SK-N-MC (cell line): ENCODE measurements around the gene VSTM4.

ENCODE experiments used
- DNase-seq: peaks from one replicate; pipeline ENCODE4 v3.0.0-alpha.2; 2011; ENCODE audit warnings: low read depth, low spot score
- H3K27ac ChIP-seq: fragments of 200-600 bp; sonication (generic); 2 replicates; pipeline ENCODE4 v1.5.1; 2016; ENCODE audit warnings: mixed run types
- H3K36me3 ChIP-seq: fragments of 200-600 bp; sonication (generic); 2 replicates; pipeline ENCODE4 v1.6.1; 2017; ENCODE audit warnings: antibody characterized with exemption, low read length, mixed read lengths; ENCODE audit not compliant: insufficient read depth
- H3K4me3 ChIP-seq: fragments of 200-600 bp; sonication (generic); 2 replicates; pipeline ENCODE4 v1.5.1; 2016
- H3K9ac ChIP-seq: fragments of 200-600 bp; sonication (generic); 2 replicates; pipeline ENCODE4 v1.8.0; 2017; ENCODE audit warnings: mixed run types, mixed read lengths; ENCODE audit not compliant: insufficient read length
- H3K9me3 ChIP-seq: fragments of 200-600 bp; sonication (generic); 2 replicates; pipeline ENCODE4 v1.6.1; 2017; ENCODE audit warnings: low read depth, mild to moderate bottlenecking, antibody characterized with exemption, low read length, moderate library complexity, mixed read lengths
- EZH2 ChIP-seq: fragments of 200-600 bp; sonication (generic); IDR thresholded peaks from one replicate; pipeline ENCODE4 v1.6.1; 2017; ENCODE audit warnings: antibody characterized with exemption
- FOXP2 ChIP-seq: optimal IDR thresholded peaks from 2 replicates; pipeline ENCODE3; 2011; ENCODE audit warnings: mild to moderate bottlenecking, moderate library complexity; ENCODE audit not compliant: insufficient read depth; ENCODE audit errors: extremely low read length, control extremely low read depth
- POLR2AphosphoS5 ChIP-seq: IDR thresholded peaks from 2 replicates; pipeline ENCODE4 v1.6.1; 2012; ENCODE audit warnings: mild to moderate bottlenecking, low read depth, low read length, borderline replicate concordance

VSTM4 gene

DNA sequence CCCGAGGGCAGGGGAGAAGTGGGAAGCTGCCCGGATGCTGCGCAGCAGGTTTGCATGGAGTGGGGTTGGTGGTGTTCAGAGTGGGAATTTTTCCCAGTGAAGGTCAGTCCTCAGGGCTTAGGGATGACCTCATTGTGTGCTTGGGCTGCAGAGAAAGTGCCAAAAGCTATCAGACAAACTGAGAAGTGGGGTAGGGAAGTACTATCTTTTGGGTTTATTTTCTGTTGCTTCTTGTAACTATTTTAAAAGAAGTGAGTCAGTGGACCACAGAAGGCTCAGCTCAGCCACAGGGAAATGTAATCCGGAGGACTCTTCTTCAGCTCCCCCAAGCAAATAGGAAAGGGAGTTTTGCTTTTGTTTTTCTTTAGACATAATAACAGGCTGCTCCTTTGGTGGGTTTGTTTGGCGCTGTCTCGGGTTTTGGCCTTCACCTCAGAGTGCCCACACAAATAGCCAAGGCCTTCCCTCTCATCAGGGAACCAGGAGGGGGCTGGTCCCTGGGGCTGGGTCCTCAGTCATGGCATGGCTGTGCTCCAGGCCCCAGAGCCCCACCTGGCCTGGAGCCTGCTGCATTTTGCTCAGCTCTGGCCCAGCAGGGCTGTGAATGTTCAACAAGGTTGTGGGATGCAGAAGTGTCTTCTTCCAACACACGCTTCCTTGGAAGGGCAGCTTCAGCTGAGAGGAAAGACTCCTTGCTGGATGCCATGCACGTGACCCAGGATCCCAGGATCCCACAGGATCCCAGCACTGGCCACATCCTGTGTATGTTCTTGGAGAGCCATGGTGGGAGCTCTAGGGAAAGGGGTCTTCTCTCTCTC lies 23.9 kb upstream of the VSTM4 start:
- TF ChIP-seq EZH2: no peak
- no peak for TF ChIP-seq FOXP2
- no peak for TF ChIP-seq POLR2AphosphoS5
- Histone ChIP-seq H3K9ac (no peak overlapping the region), H3K9me3 (no peaks in the 10 kb centered on the region), H3K27ac (no peak overlapping the region), H3K36me3 (no peaks in the 10 kb centered on the region), H3K4me3 (no peak overlapping the region)
- DNase-seq: no peak

DNA sequence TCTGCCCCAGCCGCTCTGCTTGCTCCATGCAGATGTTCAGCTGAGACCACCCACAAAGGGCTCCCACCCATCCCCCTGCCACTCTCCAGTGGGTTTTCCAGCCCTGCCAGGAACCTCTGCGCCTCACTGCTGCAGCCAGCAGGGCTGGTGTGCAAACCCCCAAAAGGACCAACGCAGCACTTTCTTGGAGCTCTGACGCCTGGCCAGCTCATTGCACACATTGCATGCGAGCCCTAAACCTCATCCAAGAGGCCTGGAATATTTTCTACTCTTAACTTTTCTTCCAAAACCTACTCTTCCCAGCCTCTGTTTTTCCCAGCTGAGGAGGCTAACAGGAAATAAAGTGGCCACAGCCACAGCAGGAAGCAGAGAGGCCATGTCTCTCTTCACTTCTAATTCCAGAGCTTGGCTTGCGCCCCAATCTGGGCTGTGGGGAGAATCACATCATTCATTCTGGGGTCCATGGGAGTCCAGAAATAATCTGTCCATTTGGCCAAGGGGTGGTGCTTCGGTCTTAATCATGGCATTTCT lies 23.1 kb upstream of the VSTM4 start:
- no peaks in the 10 kb centered on the region for H3K9me3 ChIP-seq
- no peak overlapping the region for H3K9ac ChIP-seq
- no peak for DNase-seq
- no peak overlapping the region for H3K4me3 ChIP-seq
- H3K36me3 ChIP-seq: no peaks in the 10 kb centered on the region
- no peak for TF ChIP-seq FOXP2
- H3K27ac ChIP-seq: no peak overlapping the region

DNA sequence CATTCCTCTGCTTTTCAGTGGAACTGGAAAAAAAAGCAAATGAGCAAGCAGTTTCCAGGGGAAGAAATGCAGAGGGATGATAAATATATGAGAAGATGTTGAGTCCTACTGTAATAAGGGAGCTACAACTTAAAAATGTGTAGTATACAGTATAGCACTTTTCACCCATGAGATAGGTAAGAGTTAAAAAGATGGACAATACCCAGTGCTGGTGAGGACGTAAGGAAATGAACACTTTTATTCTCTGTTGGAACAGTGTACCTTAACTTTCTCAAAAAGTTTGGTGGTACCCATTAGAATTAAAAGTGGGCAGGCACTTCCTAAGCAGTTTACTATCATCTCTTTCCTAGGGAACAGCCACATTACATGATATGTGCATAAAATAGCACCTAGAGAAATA lies 21.2 kb upstream of the VSTM4 start:
- Histone ChIP-seq H3K36me3 (no peaks in the 10 kb centered on the region), H3K27ac (no peak overlapping the region)
- no peak for DNase-seq

DNA sequence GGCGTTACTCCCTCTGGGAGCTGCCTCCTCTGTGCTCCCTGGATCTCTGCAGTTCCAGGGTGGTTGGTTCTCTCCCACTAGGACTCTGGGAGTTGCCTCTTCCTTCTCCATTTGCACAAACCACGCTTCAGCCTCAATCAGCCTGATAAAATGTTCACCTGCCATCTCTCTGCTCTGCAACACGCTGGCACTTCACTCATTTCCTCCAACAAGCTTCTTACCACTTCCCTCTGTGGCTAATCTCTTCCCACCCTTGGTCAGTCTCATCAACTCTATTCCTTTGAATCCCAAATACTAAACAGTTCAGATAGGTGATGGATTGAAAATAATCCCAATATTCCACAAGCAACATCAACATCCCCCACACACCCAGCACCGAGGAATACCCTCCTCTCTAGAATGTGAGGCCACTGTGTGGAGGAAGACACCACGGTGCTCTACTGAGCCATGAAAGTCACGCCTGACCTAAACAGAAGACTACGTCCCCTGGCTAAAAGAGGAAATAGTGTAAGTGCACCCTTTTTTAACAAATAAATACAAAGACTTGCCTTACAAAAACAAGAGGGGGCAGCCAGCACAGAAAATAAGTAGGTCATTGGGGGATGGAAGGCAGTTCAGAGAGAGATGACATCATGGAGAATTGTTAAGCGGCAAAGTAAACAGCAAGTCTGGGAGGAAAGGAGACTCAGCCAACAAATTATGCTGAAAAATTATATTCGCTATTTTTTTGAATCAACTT lies 20.4 kb upstream of the VSTM4 start:
- no peak for DNase-seq
- Histone ChIP-seq H3K9me3 (no peaks in the 10 kb centered on the region), H3K36me3 (no peaks in the 10 kb centered on the region), H3K27ac (no peak overlapping the region), H3K4me3 (no peak overlapping the region), H3K9ac (no peak overlapping the region)
- no peak for TF ChIP-seq EZH2
- TF ChIP-seq POLR2AphosphoS5: no peak
- TF ChIP-seq FOXP2: no peak

More for the DNA sequence above, 21.2 kb upstream of the VSTM4 start:
- no peak overlapping the region for H3K4me3 ChIP-seq
- H3K9me3 ChIP-seq: no peaks in the 10 kb centered on the region
- H3K9ac ChIP-seq: no peak overlapping the region
- no peak for TF ChIP-seq EZH2
- no peak for TF ChIP-seq POLR2AphosphoS5
- TF ChIP-seq FOXP2: no peak

DNA sequence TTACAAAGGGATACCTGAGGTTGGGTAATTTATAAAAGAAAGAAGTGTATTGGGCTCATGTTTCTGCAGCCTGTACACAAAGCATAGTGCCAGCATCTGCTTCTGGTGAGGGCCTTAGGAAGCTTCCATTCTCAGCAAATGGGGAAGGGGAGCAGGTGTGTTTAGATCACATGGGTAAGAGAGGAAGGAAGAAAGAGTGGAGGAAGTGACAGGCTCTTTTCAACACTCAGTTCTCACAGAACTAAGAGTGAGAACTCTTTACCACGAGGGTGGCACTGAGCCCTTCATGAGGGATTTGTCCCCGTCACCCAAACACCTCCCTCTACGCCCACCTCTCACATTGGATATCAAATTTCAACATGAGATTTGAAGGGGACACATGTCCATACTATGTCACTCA lies 19.0 kb upstream of the VSTM4 start:
- H3K9ac ChIP-seq: no peak overlapping the region
- no peak overlapping the region for H3K27ac ChIP-seq
- no peaks in the 10 kb centered on the region for H3K9me3 ChIP-seq
- DNase-seq: no peak
- no peaks in the 10 kb centered on the region for H3K36me3 ChIP-seq
- TF ChIP-seq FOXP2 (no peak), POLR2AphosphoS5 (no peak), EZH2 (no peak)
- H3K4me3 ChIP-seq: no peak overlapping the region

DNA sequence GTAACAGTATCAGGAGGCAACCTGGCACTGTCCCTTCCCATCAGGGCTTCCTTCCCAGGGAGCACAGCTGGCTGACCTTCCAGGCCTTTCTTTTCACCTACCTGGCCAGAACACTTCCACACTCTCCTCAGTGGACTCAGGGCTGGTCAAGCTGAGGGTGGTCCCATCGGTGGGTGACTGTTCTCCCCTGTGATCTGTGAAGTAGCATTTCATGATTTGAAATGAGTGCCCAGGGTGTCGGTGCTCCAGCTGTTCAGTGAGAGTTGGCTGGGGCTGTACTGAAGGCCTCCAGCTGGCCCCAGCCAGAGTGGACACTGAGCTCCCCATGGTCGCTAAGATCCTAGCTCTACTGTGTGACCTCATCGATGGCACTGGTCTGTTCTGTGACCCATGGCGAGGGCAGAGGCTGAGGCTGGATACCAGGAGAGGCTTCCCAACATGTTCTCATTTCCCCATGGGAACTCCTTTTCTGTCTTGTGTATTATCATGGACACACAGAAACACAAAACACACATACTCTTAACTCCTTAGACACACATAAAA lies 18.5 kb upstream of the VSTM4 start, which contains the start of gene FAM170B:
Gene FAM170B, minus strand, starts transcription at position 316 of the 543 bp plus-strand sequence. Its CDS starts 103 bp downstream, at position 213.
- Histone ChIP-seq H3K27ac (no peak within 1 kb of the TSS), H3K9ac (no peak within 1 kb of the TSS), H3K9me3 (no peaks in the 10 kb centered on the region), H3K4me3 (no peak within 1 kb of the TSS), H3K36me3 (no peaks in the 10 kb centered on the region)
- no peak for DNase-seq
- TF ChIP-seq EZH2 (no peak), POLR2AphosphoS5 (no peak), FOXP2 (no peak)

DNA sequence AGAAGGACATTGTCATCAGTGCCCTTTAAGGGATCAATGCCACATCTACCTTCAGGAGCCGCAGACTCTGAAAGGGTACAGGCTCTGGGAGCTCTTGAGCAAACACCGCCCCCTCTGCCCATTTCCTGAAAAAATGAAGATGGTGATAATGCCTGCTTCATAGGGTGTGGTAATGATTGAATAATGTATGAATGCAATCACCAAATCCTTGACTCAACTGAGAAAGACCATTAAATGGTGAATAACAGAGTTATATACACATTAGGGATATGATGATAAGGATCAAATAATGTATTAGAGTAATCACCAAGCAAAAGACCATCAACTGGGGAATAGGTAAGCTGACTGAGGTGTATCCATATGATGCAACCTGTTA lies 17.0 kb upstream of the VSTM4 start:
- no peak for DNase-seq
- no peak for TF ChIP-seq POLR2AphosphoS5
- no peak for TF ChIP-seq EZH2
- no peak for TF ChIP-seq FOXP2
- H3K4me3 ChIP-seq: no peak overlapping the region

DNA sequence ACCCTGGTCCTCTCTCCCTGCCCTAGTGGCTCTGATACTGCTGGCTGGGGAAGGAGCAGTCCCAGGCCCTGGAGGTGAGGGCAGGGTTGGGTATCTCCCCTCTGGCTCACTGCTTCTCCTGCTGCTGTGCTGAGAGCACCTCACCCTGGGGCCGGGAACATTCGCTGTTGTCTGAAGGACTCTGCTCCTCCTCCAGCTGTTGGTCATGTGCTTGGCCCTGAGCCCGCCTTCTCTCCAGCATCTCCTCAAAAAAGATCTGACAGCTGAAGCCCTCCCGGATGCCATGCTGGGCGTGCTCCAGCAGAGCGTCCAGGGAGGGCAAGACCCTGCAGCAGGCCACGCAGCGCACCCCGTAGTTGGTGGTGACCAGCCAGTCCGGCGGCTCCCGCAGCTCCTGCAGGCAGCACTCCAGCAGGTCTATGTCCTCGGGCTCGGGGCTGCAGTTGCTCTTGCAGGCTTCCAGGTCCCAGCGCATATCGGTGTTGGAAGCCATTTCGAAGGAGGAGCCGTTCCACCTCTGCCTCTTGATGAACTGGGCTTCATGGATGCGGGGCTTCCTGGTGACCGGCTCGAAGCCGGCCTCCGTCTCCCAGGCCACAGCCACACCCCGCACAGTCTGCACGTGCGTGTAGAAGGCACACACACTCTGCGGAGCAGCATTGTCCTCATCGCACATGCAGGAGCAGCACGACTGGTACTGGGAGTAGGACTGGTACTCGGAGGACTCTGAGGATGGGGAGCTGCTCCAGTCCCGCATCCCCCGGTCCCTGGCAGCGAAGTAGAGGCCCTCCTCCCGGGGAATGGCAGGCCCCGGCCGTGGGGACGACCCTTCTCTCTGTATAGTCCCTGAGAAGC lies 16.4 kb upstream of the VSTM4 start:
- no peak for DNase-seq
- Histone ChIP-seq H3K9me3 (no peaks in the 10 kb centered on the region), H3K4me3 (no peak overlapping the region), H3K36me3 (no peaks in the 10 kb centered on the region), H3K27ac (no peak overlapping the region), H3K9ac (no peak overlapping the region)
- TF ChIP-seq FOXP2 (no peak), POLR2AphosphoS5 (no peak), EZH2 (no peak)

More for the DNA sequence above, 17.0 kb upstream of the VSTM4 start:
- no peaks in the 10 kb centered on the region for H3K9me3 ChIP-seq
- H3K9ac ChIP-seq: no peak overlapping the region
- no peaks in the 10 kb centered on the region for H3K36me3 ChIP-seq
- no peak overlapping the region for H3K27ac ChIP-seq
